GM20431 (cell line): ENCODE results near the gene LIN52.

Experiments
- in situ Hi-C: fragments of 300-500 bp; cut with MseI, MboI; formaldehyde crosslinking; loops from one replicate; pipeline ENCODE4 v1.15.0; 2020; ENCODE audit warnings: low sequenced_read_pairs; ENCODE audit not compliant: unreplicated experiment

LIN52 gene

GRCh38 chr14:74249433-74250375 lies 164.9 kb downstream of the LIN52 start:
- in situ Hi-C loops: loop anchor here (10.0 kb wide), 1 partner anchor 145 kb away; no protein-coding TSS in a partner anchor
